Keratinocyte (primary cell): ENCODE results near the gene ARHGAP10.

Experiments used
- CTCF ChIP-seq, 3 experiments: IDR thresholded peaks in 1 of 3; conservative IDR thresholded peaks in 1 of 3; optimal IDR thresholded peaks in 1 of 3; 2 replicates in 2 of 3; 3 replicates in 1 of 3; pipeline versions ENCODE3 to v1.5.1; 2011; ENCODE audit warnings: low read length in 3 of 3, mild to moderate bottlenecking in 3 of 3, moderate library complexity in 2 of 3, control low read depth in 1 of 3, inconsistent platforms in 1 of 3; ENCODE audit not compliant: insufficient read depth in 2 of 3; ENCODE audit errors: extremely low read depth in 1 of 3
- EZH2 ChIP-seq: IDR thresholded peaks from one replicate; pipeline ENCODE4 v1.6.1; 2012; ENCODE audit warnings: inconsistent platforms, mild to moderate bottlenecking, low read length, moderate library complexity

GRCh38 chr4:148051403-148051802, 319.5 kb downstream of the ARHGAP10 start:
- TF ChIP-seq EZH2 (no peak), CTCF (optimal IDR thresholded peaks at IDR 0.05 in 1 of 3, IDR thresholded peaks at IDR 0.05 in 1 of 3, conservative IDR thresholded peaks at IDR 0.05 in 1 of 3; ENCODE audit: extremely low read depth in 1 of 3, insufficient read depth in 2 of 3, low read length in 3 of 3) (no peak)
